H1 (cell line): ENCODE measurements around the gene PTTG1IP. TPM values are rescaled to one million over a fixed set of nuclear protein-coding genes. Genes with fewer than 3 reads are reported as not detected.
A peak's percentile ranks its signal among the peaks of the same experiment; 100 is the strongest.

Source experiments
- CTCF ChIA-PET: fragments of 300-600 bp; sonication (Branson Sonifier 250); formaldehyde crosslinking; loops from one replicate; lab custom pipeline; 2021; ENCODE audit not compliant: partially characterized antibody; lab: Charles Lee
- POLR2A ChIA-PET: fragments of 300-600 bp; sonication (Branson Sonifier 250); formaldehyde crosslinking; loops from one replicate; lab custom pipeline; 2021; ENCODE audit warnings: inconsistent platforms; ENCODE audit not compliant: partially characterized antibody; lab: Charles Lee
- DNase-seq, 2 experiments: peaks; one replicate each; pipeline versions ENCODE4 v3.0.0 to v3.0.0-alpha.2; 2010 to 2022; ENCODE audit warnings: low spot score in 2 of 2, low read depth in 1 of 2, mixed read lengths in 1 of 2
- FAIRE-seq: peaks from 2 replicates; lab custom pipeline; 2011; peaks lifted over from hg19 to GRCh38; lab: Jason Lieb, UNC
- H2AFZ ChIP-seq: 2 replicates; pipeline ENCODE4 v1.8.1; 2012; ENCODE audit warnings: low read length, inconsistent platforms
- H2AK5ac ChIP-seq: 2 replicates; pipeline ENCODE4 v1.6.1; 2013; ENCODE audit warnings: low read depth, low read length
- H2BK120ac ChIP-seq: replicated peaks from 2 replicates; pipeline ENCODE3; 2013; ENCODE audit warnings: low read depth, low read length, inconsistent platforms
- H2BK12ac ChIP-seq: 2 replicates; pipeline ENCODE4 v1.6.1; 2013; ENCODE audit warnings: low read depth, low read length
- H2BK15ac ChIP-seq: 2 replicates; pipeline ENCODE4 v1.6.1; 2013; ENCODE audit warnings: low read length
- H2BK20ac ChIP-seq: 2 replicates; pipeline ENCODE4 v1.6.1; 2013; ENCODE audit warnings: low read length
- H2BK5ac ChIP-seq: 2 replicates; pipeline ENCODE4 v1.6.1; 2013; ENCODE audit warnings: low read depth, low read length
- H3K14ac ChIP-seq: 2 replicates; pipeline ENCODE4 v1.6.1; 2013; ENCODE audit warnings: inconsistent platforms; ENCODE audit not compliant: insufficient read length
- H3K18ac ChIP-seq: 2 replicates; pipeline ENCODE4 v1.6.1; 2013; ENCODE audit warnings: low read length; ENCODE audit errors: extremely low read depth
- H3K23ac ChIP-seq: 2 replicates; pipeline ENCODE4 v1.6.1; 2013; ENCODE audit warnings: inconsistent platforms; ENCODE audit not compliant: insufficient read length
- H3K23me2 ChIP-seq: 2 replicates; pipeline ENCODE4 v1.6.1; 2013; ENCODE audit warnings: low read depth, low read length
- H3K27ac ChIP-seq: 2 replicates; pipeline ENCODE4 v1.6.1; 2011; ENCODE audit warnings: low read depth, low read length, inconsistent platforms
- H3K27me3 ChIP-seq, 4 experiments: replicated peaks in 1 of 4; 1 replicate in 1 of 4; 2 replicates in 3 of 4; pipeline versions ENCODE4 v1.6.1 to v1.8.1; 2011 to 2013; ENCODE audit warnings: low read length in 3 of 4, mild to moderate bottlenecking in 3 of 4, inconsistent platforms in 2 of 4, mixed read lengths in 2 of 4, moderate library complexity in 1 of 4; ENCODE audit not compliant: control insufficient read depth in 3 of 4, insufficient read depth in 3 of 4; ENCODE audit errors: extremely low read depth in 1 of 4
- H3K36me3 ChIP-seq, 4 experiments: 2 replicates each; pipeline versions ENCODE4 v1.6.1 to v1.8.1; 2011 to 2013; ENCODE audit warnings: mild to moderate bottlenecking in 4 of 4, low read length in 3 of 4, moderate library complexity in 2 of 4, control low read depth in 1 of 4, inconsistent platforms in 1 of 4; ENCODE audit not compliant: insufficient read depth in 4 of 4, control insufficient read depth in 2 of 4
- H3K4ac ChIP-seq: replicated peaks from 2 replicates; pipeline ENCODE3; 2013; ENCODE audit warnings: low read length, low read depth, mixed read lengths, inconsistent platforms; ENCODE audit not compliant: insufficient read length
- H3K4me1 ChIP-seq, 4 experiments: replicated peaks in 1 of 4; 1 replicate in 1 of 4; 2 replicates in 3 of 4; pipeline versions ENCODE4 v1.6.1 to v1.8.1; 2011 to 2013; ENCODE audit warnings: low read length in 3 of 4, inconsistent platforms in 2 of 4, mixed read lengths in 1 of 4; ENCODE audit not compliant: insufficient read depth in 4 of 4, control insufficient read depth in 3 of 4
- H3K4me2 ChIP-seq, 2 experiments: 2 replicates each; pipeline versions ENCODE4 v1.6.1 to v1.8.1; 2011 to 2013; ENCODE audit warnings: low read depth in 2 of 2, low read length in 2 of 2, control low read depth in 1 of 2, inconsistent platforms in 1 of 2, mild to moderate bottlenecking in 1 of 2; ENCODE audit not compliant: insufficient read depth in 1 of 2
- H3K4me3 ChIP-seq, 4 experiments: fragments of 200-600, 300-600 bp in 1 of 4; sonication (generic), shearing (Covaris generic), sonication (Bioruptor Twin) in 1 of 4; 2 replicates each; pipeline versions ENCODE4 v1.5.1 to v1.8.1; 2011 to 2016; ENCODE audit warnings: low read length in 4 of 4, low read depth in 3 of 4, control low read depth in 2 of 4, inconsistent platforms in 2 of 4, mild to moderate bottlenecking in 2 of 4, mixed read lengths in 1 of 4, moderate library complexity in 1 of 4; ENCODE audit not compliant: insufficient read depth in 2 of 4; ENCODE audit errors: extremely low read depth in 1 of 4
- H3K56ac ChIP-seq: replicated peaks from 2 replicates; pipeline ENCODE3; 2013; ENCODE audit warnings: low read depth, mild to moderate bottlenecking, mixed read lengths, low read length, inconsistent platforms; ENCODE audit not compliant: insufficient read length
- H3K79me1 ChIP-seq: 2 replicates; pipeline ENCODE4 v1.6.1; 2013; ENCODE audit warnings: low read depth, low read length, control low read depth
- H3K79me2 ChIP-seq, 2 experiments: 2 replicates each; pipeline versions ENCODE4 v1.6.1 to v1.8.1; 2012 to 2013; ENCODE audit warnings: low read length in 2 of 2, mild to moderate bottlenecking in 2 of 2, inconsistent platforms in 1 of 2; ENCODE audit not compliant: insufficient read depth in 2 of 2, control insufficient read depth in 1 of 2
- H3K9ac ChIP-seq, 4 experiments: replicated peaks in 1 of 4; 1 replicate in 1 of 4; 2 replicates in 3 of 4; pipeline versions ENCODE4 v1.6.1 to v1.8.1; 2011 to 2013; ENCODE audit warnings: low read depth in 3 of 4, low read length in 3 of 4, control low read depth in 2 of 4, mild to moderate bottlenecking in 2 of 4, moderate library complexity in 2 of 4, inconsistent platforms in 1 of 4; ENCODE audit errors: extremely low read depth in 1 of 4
- H3K9me3 ChIP-seq, 2 experiments: 2 replicates each; pipeline versions ENCODE4 v1.6.1 to v1.8.1; 2012 to 2013; ENCODE audit warnings: mild to moderate bottlenecking in 2 of 2, moderate library complexity in 2 of 2, control low read depth in 1 of 2, inconsistent platforms in 1 of 2, low read depth in 1 of 2, low read length in 1 of 2, mixed read lengths in 1 of 2; ENCODE audit not compliant: insufficient read depth in 2 of 2
- H4K20me1 ChIP-seq, 2 experiments: replicated peaks in 1 of 2; 2 replicates each; pipeline versions ENCODE3 to v1.8.1; 2011 to 2013; ENCODE audit warnings: inconsistent platforms in 2 of 2, low read length in 2 of 2, mild to moderate bottlenecking in 1 of 2; ENCODE audit not compliant: insufficient read depth in 2 of 2, control insufficient read depth in 1 of 2
- H4K5ac ChIP-seq: 2 replicates; pipeline ENCODE4 v1.6.1; 2013; ENCODE audit warnings: low read length, low read depth, mixed read lengths, inconsistent platforms; ENCODE audit not compliant: insufficient read length
- H4K8ac ChIP-seq: 2 replicates; pipeline ENCODE4 v1.8.0; 2013; ENCODE audit warnings: mild to moderate bottlenecking, moderate library complexity, low read length, inconsistent platforms; ENCODE audit not compliant: insufficient read depth; ENCODE audit errors: extremely low read depth
- H4K91ac ChIP-seq: replicated peaks from 2 replicates; pipeline ENCODE3; 2013; ENCODE audit warnings: low read length, mixed read lengths, inconsistent platforms; ENCODE audit not compliant: insufficient read length
- ASH2L ChIP-seq: fragments of 200-600, 300-600 bp; sonication (generic); IDR thresholded peaks from one replicate; pipeline ENCODE4 v1.7.1; 2017; ENCODE audit warnings: low read length
- CTBP2 ChIP-seq: IDR thresholded peaks from 2 replicates; pipeline ENCODE4 v1.7.0; 2011; ENCODE audit warnings: borderline replicate concordance, mild to moderate bottlenecking, moderate library complexity, mixed read lengths, low read length; ENCODE audit not compliant: insufficient read depth, insufficient read length
- EGR1 ChIP-seq: IDR thresholded peaks from 2 replicates; pipeline ENCODE4 v1.6.1; 2011; ENCODE audit warnings: low read depth, low read length, borderline replicate concordance
- EP300 ChIP-seq, 2 experiments: IDR thresholded peaks; 1 replicate in 1 of 2; 2 replicates in 1 of 2; pipeline ENCODE4 v1.6.1; 2011 to 2012; ENCODE audit warnings: low read depth in 2 of 2, low read length in 2 of 2, mild to moderate bottlenecking in 2 of 2, borderline replicate concordance in 1 of 2, inconsistent platforms in 1 of 2, moderate library complexity in 1 of 2
- SUZ12 ChIP-seq: fragments of 200-600 bp; sonication (generic); IDR thresholded peaks from 2 replicates; pipeline ENCODE4 v1.6.1; 2012; ENCODE audit warnings: mild to moderate bottlenecking, inconsistent platforms, low read length, moderate library complexity, mixed read lengths
- WGBS, 2 experiments: shearing (Covaris generic) in 1 of 2; methylation state at CpG; one replicate each; pipeline versions ENCODE4 v1.1.6 to v1.1.7; 2013 to 2015; ENCODE audit warnings: low lambda C conversion rate in 2 of 2, mixed read lengths in 2 of 2, inconsistent platforms in 1 of 2, low coverage in 1 of 2, missing lambda C conversion rate in 1 of 2; ENCODE audit not compliant: insufficient replicate concordance in 2 of 2, insufficient coverage in 1 of 2, insufficient read length in 1 of 2; ENCODE audit errors: extremely low coverage in 1 of 2, missing lambda C conversion rate in 1 of 2; 5-methylcytosine and 5-hydroxymethylcytosine counted together
- polyA plus RNA-seq, 7 experiments: library from polyadenylated mRNA; depleted of rRNA in 3 of 7; stranded (reverse) in 5 of 7; unstranded in 2 of 7; fragments of >200 nt in 5 of 7; fragments of 200-250 nt in 2 of 7; gene quantifications; 1 replicate in 5 of 7; 2 replicates in 1 of 7; 4 replicates in 1 of 7; pipeline versions ENCODE4 v1.2.1 to v1.2.3, GENCODE V29; 2011 to 2013; ENCODE audit warnings: missing spikeins in 2 of 7, mixed read lengths in 2 of 7
- total RNA-seq: library from RNA; stranded (reverse); fragmentation: NEBNext Ultra II Directional; extraction: Animal tissue kit (Norgen Biotek cat#: 25700); gene quantifications from 2 replicates; pipeline ENCODE4 v1.2.1, GENCODE V29; 2021

The PTTG1IP gene
- total and polyA plus RNA-seq, 2 of the 8 experiments (the other 6 are each of a cell fraction or from before 2014, with no cell fraction given), result 90.8 to 130 TPM

DNA sequence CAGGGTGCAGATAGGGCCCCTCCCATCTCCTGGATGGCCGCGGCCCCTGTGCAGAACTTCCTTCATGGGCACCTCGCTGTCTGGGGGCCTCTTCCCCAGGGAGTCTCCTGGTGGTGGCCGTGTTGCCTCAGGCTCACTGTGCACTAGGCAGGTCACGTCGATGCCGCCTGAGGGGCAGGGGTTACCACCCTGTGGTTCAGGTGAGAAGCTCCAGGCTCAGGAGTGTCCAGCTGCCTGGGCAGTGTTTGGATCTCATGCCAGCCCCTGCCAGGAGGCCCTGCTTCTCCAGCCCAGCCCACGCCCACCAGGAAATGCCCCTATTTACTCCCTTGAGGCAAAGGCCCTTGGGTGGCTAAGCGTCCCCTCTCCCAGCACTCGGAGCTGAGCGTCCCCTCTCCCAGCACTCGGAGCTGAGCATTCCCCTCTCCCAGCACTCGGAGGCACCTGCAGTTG lies 45.1 kb upstream of the PTTG1IP start:
- no peak overlapping the region for H2AK5ac ChIP-seq
- TF ChIP-seq ASH2L (peak; percentile 36), SUZ12 (0 out of 2 replicates have a peak, but pooled peaks have one; percentile 23), EP300 (IDR thresholded peaks at IDR 0.05; ENCODE audit: borderline replicate concordance in 1 of 2, low read depth in 2 of 2, low read length in 2 of 2) (no peak), CTBP2 (peak; percentile 90), EGR1 (peak; percentile 68; the same call in 1 of the 2 replicates)
- TF ChIP-seq, all 59 proteins: peak for 4
- POLR2A ChIA-PET, result interaction anchor here (1.2 kb wide), 2 partner anchors 9 to 13 kb away, joined by 4 read pairs; no protein-coding TSS in a partner anchor
- Histone ChIP-seq H3K56ac (no peak overlapping the region), H2BK15ac (no peak overlapping the region), H4K5ac (no peak overlapping the region), H3K9ac (no peak overlapping the region), H3K79me1 (0 out of 2 replicates have a peak, but pooled peaks cover 3% of the 10 kb centered on the region), H3K9me3 (no peaks in the 10 kb centered on the region), H3K4me3 (peak overlapping the region; percentile 11 to 51 (median 37); a peak in 7 of 8 replicates), H2BK20ac (no peak overlapping the region; the same call in 1 of the 2 replicates), H3K27me3 (peaks cover 15 to 59% (median 48%) of the 10 kb centered on the region in 4 experiments), H3K14ac (no peak overlapping the region), H3K23ac (no peak overlapping the region), H3K79me2 (no peaks in the 10 kb centered on the region), H2BK12ac (no peak overlapping the region), H3K4ac (no peak overlapping the region), H2BK5ac (no peak overlapping the region), H4K20me1 (peaks cover 0 to 5% of the 10 kb centered on the region in 2 experiments), H3K27ac (no peak overlapping the region), H3K4me1 (peaks cover 0 to 14% (median 10%) of the 10 kb centered on the region in 4 experiments; a peak in 6 of 7 replicates), H3K23me2 (peaks cover 8% of the 10 kb centered on the region), H3K36me3 (no peaks in the 10 kb centered on the region), H3K18ac (peak overlapping the region; percentile 60; the same call in 1 of the 2 replicates), H4K8ac (no peak overlapping the region), H3K4me2 (peak overlapping the region; percentile 68 to 78), H2BK120ac (no peak overlapping the region), H2AFZ (no peak overlapping the region), H4K91ac (no peak overlapping the region)
- 63% methylated on average over 11 of the region's 13 CpGs; no CpG with 5 or more reads in 1 of the 2 experiments for WGBS, 2 experiments
- CTCF ChIA-PET, result interaction anchor here (0.6 to 1.6 kb wide), 10 partner anchors 11 to 521 kb away, joined by 3 to 5 read pairs (median 3); no protein-coding TSS in a partner anchor
- peak in 1 of 2 experiments; percentile 72 for DNase-seq
- no peak for FAIRE-seq
